HuH-7 (cell line): ENCODE results near the gene GABRB1.
"Not testable (repeated sequence)": the region's sequence is repeated elsewhere in the genome, so short reads cannot be mapped to it uniquely, and the experiment has no call there.

ENCODE experiments used
- DNase-seq: peaks from one replicate; pipeline ENCODE4 v3.0.0; 2011; ENCODE audit warnings: low spot score

The GABRB1 gene

DNA sequence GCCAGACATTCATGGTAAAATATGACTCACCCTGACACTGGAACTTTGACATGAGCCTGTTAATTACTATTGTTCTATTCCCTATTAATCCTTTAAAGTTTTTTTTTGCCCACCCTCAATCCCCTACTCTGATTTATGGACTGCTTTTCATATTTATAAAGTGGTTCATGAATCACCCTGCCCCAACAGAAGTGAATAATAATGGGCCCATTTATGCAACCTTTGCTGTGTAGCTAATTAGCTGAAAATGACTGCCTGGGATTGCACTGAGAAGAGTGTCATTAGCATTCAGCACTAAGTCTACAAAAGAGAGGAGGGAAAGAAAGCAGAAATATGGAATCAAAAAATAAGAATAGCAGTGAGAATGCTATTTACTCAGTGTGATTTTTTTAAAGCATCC lies 277.8 kb downstream of the GABRB1 start:
- no peak for DNase-seq

DNA sequence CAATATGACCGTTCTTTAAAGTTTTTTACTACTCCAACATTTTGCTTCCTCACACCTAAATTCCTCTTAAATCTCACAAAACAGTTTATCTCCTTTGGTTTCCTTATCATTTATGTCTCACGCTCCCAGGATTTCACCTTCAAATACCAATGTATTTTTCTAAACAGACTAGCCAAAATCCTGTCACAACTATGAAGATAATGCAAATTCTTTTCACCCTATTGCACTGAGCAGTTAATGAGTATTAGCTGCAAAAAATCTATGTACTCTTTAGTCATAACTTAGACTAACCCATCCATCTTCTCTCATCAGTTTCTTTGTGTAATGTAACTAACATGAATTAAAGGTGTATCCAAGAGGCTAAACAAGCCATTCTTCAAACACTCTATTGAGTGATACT lies 280.8 kb downstream of the GABRB1 start:
- no peak for DNase-seq

DNA sequence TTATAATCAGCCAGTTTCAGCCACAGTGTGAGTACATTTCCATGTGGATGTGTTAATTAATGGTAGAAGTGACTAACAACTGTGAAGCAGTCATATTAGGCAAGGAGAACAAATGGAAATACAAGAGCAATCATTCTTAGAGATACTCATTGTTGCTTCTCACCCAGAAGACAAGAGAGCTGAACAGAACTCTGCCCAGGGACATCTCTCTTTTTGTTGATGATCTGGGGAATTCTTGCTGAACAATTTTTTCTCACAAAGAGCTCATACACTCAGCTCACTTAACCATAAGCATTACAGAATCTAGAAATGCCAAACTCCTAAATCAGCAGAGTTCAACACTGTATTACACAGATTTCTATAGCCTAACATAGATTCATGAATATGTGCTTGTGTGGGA lies 282.0 kb downstream of the GABRB1 start:
- no peak for DNase-seq

DNA sequence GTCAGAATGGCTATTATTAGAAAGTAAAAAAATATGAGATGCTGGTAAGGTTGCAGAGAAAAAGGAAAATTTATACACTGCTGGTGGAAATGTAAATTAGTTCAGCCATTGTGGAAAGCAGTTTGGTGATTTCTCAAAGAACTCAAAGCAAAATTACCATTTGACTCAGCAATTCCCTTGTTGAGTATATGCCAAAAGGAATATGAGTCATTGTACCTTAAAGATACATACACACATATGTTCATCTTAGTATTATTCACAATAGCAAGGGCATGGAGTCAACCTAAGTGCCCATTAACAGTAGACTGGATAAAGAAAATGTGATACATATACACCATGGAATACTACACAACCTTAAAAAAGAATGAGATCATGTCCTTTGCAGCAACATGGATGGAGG lies 284.0 kb downstream of the GABRB1 start:
- DNase-seq = no peak

DNA sequence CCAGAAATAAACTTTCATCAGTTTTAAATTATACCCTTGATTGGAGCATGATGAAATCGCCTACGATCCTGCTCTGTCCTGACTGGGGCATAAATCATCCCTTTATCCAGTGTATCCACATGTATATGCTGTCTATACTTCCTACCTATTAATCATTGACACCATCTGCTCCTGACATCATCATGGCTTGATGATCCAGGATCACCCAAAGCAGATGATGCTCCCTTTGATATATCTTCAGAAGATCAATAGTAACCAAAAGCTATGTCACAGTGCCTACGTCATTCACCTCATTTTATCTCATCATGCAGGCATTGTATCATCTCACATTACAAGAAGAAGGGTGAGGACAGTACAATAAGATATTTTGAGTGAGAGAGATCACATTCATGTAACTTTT lies 294.7 kb downstream of the GABRB1 start:
- DNase-seq = no peak

DNA sequence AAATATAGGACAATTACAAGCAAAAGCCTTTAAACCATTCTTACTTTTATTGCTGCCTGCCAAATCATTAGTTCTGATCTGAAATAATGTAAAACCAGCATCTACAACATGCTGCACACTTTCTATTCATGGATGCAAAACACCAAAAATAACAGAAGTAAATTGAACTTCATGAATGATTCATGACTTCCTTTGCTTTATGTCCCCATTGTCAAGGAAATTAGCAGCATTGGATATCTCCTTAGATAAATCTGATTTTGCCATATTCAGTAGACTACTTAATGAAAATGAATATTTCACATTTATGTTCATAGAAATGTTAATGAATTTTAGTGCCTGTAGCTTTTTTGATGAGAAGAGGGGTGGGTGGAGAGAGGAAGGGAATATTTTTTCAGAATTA lies 299.5 kb downstream of the GABRB1 start:
- DNase-seq = no peak

DNA sequence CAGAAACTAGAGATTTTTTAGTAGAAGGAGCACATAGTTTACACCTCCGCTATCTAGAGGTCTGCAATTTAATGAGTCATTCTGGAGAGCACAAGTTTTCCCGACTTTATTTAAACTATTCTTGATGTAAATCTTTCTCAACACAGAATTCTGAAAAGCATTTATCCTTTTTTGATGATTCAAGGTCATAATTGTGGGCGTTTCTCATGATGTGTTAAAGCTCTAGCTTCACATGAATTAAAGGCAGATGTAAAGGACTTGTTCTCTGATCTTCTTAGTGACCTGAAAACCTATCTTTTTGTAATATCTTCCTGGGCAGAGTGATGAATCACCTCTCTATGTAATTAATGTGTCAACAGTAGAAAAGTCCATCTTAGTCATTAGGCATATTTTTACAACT lies 303.3 kb downstream of the GABRB1 start:
- DNase-seq = no peak

DNA sequence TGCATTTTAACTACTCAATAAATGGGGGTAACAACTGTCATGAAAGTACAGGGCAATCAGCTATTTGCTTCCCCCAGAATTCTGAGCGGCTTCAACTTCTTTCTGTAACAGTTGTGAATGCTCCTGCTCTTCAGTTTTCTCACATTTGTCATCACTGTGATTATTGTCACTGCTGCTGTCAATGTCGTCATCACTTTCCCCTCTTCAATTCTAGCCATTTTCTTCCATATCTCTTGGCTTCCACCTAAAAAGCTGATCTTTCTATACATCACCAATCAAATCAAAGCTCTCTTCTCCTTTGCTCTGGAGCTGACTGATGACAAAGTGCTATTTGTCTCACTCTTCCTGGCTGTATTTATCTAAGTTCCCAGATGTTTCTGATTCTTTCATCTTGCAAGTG lies 306.5 kb downstream of the GABRB1 start:
- no peak for DNase-seq

DNA sequence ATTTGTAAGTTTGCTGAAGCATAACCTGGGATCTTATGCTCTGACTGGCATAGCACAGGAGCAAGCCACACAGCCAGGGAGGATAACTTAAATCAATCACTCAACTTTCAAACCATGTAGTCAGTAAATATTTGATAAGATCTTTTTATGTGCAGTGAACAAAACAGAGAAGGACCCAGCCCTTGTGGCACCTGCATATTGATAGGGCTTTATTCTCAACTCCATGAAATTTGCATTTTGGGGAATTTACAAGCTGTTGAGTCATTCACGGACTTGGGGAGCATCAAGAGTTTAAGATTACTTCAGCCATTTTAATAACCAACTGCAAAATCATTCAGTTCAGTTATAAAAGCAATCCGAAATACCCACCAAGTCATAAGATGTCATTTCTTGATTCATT lies 309.5 kb downstream of the GABRB1 start:
- DNase-seq = no peak

DNA sequence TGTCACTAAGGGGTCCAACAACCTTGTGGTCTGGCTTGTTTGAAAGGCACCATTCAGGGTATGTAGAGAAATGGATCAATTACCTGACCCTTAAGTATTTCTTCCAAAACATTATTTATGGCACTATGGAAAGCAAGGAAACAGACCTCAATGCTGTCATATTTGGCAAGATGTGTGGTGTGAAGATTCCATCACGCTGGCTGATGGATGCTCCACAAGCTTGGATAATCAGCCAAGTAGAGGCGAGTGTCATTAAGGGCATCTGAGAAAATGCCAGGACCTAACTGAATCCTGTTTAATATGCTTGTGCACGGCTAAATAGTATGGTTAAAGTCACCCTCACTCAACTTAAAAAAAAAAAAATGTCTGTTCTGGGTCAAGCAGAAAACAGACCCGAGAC lies 311.4 kb downstream of the GABRB1 start:
- no peak for DNase-seq

DNA sequence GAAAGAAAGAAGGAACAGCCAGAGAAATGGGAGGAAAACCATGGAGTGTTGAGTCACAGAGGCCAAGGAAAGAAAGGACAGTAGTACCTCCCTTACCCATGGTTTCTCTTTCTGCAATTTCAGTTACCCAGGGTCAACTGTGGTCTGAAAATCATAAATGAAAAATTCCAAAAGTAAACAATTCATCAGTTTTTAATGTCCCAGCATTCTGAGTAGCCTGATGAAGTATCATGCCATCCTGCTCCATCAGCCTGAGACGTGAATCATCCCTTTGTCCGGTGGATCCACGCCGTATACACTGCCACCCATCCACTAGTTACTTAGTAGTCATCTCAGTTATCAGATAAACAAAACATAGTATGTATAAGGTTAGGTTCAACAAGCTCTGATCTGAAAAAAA lies 318.0 kb downstream of the GABRB1 start:
- no peak for DNase-seq

DNA sequence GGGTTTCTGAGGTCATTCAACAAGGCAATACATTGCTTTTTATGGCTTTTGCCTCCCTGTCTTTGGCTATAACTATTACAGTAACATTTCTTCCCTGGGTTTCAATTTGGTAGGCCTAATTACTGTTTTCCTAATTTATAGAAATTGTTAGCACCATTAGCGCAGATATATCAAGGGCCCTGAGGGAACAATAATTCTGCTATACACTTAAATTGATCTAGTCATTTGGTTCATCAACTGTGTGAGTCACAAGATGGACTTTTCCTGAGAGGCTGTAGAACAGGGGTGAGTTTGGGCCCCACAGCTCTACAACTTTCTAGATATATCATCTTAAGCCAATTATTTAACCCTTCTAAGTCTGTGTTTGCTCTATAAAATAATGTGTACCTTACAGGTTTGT lies 324.2 kb downstream of the GABRB1 start:
- DNase-seq = no peak

DNA sequence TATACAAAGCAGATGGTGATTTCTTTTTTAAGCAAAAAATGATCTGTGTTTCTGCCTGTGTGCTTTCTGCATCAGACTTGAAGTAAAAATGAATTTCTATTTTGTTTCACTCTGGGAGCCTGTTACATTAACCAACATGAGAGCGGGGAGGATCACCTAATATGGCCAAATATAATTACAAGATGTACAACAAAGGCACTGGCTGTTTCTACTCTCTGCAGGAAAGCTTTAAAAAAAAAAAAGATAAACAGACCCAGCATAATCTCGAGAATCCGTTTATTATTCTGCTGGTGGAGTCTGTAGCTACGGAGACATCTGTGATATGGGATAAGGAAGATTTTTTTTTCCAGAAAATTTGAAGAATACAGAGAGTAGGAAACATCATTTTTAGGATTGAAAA lies 328.5 kb downstream of the GABRB1 start:
- no peak for DNase-seq

DNA sequence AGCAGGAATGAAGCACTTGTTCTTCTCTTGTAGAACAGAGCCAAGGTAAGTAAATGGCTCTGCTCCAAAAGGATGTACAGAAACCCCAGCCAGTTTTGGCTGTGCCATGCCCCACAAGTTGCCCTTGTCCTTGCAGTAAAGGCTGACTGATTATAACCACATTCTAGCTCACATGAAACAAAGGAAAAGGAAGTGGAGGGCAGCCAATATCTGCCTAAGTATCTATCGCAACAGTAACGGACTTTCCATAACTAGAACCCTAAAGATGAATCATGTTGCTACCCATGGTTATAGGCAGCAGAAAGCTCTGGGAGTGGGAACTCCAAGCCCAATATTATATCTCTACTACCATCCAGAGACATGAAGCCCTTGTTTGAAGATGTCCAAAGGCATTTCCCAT lies 336.4 kb downstream of the GABRB1 start:
- DNase-seq = no peak

DNA sequence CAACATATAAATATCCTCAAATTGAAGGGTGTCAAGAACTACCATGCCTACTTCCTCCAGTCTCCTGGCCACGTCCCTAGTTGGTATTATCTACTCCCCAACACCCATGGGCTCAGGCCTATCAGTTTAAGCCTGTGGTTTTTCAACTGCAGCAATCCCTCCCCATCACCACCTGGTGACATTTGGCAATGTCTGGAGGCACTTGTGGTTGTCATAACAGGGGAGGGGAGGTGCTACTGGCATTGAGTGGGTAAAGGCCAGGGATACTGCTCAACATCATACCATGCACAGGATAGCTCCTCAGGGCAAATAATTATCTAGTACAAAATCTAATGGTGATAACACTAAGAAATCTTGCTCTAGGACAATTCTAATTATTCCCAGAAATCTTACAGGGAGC lies 336.8 kb downstream of the GABRB1 start:
- no peak for DNase-seq

DNA sequence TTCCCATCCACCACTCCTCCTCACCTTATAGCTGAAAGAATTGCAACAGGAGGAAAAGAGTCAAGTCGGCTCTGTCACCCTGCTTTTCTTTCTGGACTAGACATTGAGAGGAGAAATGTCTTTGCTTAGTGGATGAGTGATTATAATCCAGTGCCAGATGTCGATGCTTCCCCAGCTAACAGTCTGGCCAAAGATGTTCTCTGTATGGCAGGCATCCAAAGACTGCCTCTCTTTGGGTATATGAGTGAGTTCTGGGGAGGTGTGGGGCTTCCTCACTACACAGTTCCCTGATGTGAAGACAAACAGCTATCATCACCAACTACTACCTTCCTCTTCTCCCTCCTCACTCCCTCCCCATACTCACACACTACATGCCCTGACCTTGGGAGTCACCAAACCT lies 341.2 kb downstream of the GABRB1 start:
- no peak for DNase-seq

DNA sequence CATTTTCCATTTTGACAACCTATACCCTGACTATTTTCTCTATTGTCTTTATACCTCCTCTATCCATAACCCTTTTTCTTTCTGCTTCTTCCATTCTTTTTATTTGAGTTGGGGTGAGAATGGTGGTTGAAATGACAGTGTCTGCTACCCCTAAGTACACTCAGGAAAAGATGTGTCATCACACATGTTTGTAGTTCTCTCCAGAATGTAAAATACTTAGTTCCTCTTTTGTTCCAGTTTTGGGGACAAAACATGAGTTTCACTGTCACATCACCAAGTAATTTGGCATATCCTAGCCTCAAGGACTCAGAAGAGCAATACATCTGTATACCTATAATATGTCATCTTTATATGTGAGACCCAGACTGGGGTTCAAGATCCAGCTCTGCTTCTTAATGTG lies 341.8 kb downstream of the GABRB1 start:
- no peak for DNase-seq

DNA sequence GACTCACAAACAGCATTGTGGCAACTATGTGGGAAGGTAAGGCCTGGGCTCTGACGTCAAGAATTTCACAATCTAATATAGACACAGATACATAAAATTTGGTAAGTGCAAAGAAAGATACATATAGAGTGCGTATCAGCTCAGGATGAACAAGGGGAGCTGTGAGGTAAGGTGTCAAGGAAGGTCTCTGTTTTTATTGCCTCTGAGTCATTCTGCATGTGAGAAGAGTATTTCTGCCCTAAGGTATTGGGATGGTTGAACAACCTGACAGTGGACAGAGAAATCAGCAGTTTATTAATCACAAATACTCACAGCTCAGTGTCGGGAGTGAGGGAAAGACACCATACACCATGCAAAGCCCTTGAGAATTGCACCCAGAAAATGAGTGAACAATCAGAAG lies 342.3 kb downstream of the GABRB1 start:
- no peak for DNase-seq

DNA sequence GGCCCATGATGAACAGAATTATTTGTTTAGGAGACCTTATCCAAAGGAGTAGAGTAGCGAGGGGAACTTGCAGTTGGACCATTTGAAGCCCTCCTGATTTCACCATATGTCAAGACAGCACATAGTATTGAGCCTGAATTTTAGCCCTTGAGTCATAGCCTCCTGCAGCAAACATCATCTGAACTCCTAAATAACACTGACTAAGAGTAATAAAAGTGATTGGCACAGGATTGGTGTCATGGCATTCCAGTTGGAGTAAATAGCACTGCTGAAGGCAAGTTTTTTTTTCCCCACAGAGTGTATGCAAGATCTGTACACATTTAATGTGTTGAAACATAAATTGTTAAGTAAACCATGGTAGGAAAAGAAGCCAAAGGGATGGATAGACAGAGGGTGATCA lies 343.1 kb downstream of the GABRB1 start:
- DNase-seq = no peak

DNA sequence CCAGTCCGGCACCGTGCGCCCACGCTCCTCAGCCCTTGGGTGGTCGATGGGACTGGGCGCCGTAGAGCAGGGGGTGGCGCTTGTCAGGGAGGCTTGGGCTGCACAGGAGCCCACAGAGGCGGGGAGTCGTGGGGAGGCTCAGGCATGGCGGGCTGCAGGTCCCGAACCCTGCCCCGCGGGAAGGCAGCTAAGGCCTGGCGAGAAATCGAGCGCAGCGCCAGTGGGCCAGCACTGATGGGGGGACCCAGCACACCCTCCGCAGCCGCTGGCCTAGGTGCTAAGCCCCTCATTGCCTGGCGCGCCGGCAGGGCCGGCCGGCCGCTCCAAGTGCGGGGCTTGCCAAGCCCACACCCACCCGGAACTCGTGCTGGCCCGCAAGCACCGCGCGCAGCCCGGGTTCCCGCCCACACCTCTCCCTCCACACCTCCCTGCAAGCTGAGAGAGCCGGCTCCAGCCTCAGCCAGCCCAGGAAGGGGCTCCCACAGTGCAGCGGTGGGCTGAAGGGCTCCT lies 346.7 kb downstream of the GABRB1 start:
- DNase-seq = not testable (repeated sequence)

DNA sequence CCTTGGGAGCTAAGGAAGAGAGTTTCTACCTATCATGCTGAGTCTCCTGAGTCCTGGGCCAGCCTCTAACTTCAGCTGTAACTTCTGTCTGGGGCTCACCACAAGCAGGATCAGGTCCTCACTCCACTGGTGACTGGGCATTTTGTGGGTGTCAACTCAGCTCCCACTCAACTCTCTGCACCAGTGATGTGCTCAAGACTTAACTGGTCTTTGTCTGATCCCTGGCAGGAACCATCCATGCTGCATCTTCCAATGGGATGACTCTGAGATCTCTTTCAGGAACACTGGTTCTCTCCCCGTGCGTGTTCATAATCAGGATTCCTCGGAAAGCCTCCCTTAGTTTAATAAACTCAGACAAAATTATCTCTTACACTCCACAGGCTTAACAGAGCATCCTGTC lies 349.8 kb downstream of the GABRB1 start:
- DNase-seq = no peak

DNA sequence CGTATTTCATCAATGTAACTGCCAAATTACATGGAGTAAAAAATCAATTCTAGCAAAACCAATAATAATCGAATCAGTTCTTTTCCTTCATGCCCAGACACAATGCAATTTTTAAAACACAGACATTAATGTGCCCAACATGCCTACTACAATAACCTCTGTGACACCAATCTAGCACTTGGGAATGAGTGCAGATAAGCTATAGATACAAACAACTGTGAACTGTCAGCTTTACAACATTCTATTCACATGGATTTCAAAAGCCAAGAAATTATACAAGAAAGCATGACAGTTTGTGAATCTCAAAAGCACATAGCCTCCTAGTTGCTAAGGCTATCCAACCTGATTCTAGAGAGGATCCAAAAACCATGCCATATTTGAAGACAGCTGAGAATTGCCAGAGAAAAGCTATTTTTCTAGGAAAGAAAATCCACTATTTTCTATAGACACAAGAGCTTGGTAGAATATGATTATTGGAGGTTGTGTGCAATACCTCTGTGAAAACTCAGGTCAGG lies 351.5 kb downstream of the GABRB1 start:
- DNase-seq = no peak

DNA sequence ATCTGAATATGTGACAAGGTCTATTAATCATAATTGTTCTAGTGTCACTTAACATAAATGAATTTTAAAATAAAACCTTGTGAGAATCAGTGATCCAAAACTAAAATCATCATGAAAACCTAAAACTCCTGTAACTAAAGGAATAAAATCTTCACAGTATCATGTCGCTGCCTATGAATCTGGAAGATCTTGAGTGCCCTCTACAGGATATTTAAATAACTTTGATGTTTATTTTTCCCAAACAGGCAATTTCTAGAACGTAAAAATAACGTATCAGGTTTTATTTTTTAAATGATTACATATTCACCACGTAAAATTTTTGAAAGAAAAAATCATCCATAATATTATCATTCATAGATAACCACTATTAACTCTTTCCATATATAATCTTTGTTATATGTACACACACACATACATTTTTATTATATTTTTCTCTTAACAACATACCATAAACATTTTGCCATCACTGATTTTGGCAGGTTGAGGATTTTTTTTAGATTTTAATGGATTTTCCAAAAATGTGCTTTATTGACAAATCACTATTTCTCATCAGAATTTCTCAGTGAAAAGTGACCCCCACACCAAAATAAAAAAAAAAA lies 352.6 kb downstream of the GABRB1 start:
- peak; percentile 47 for DNase-seq

DNA sequence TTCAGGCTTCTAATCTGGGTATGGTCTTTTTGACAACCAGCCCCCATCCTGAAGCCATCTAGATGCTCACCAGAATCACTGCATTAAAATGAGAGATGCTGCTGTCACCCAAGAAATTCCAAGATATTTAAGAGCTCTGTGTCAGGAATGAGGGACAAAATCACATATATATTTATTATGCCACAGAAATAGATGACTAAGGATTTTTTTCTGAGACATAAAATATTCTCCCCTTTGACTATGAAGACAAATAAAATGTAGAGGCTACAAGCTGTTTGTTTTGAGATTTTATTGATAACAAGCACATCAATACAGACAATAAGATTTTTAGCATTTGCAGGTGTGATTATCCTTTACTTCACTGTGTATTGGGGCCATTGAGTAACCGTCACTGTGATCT lies 354.8 kb downstream of the GABRB1 start:
- DNase-seq = no peak
